ENCODE results near the gene ANTKMT. TPM values are rescaled to one million over a fixed set of nuclear protein-coding genes. Genes with fewer than 3 reads are reported as not detected.

Gene ANTKMT
- total RNA-seq, 1 donor from 2014 or later: 43.2 TPM

DNA sequence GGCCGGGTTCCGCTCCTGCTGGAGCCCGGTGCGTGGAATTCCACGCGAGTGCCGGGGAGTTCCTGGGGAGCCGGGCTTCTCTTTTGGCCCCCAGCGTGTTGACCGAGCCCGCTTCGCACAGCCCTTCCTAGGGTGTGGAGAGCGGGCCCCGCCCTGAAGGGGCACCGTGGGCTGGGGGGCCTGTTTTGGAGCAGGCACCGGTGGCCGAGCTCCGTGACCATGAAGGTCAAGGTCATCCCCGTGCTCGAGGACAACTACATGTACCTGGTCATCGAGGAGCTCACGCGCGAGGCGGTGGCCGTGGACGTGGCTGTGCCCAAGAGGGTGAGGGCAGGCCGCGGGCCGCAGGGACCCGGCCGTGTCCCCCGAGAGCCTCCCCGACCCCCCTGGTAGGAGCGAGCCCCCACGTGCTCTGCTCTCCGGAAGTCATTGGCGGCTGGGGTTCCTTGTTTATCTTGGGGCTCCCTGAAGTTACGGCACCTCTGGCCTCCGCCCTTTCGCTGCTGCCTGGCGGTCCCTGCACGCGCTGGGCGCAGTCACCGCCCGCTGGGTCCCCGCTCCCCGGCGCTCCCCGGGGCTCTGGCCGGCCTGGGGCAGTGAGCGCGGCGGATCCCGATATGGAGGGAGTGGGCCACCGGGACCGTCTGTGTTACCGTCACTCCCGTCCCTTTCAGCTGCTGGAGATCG, 6.5 kb downstream of the ANTKMT start:
- DNase-seq (ENCODE audit: low spot score): no peak

DNA sequence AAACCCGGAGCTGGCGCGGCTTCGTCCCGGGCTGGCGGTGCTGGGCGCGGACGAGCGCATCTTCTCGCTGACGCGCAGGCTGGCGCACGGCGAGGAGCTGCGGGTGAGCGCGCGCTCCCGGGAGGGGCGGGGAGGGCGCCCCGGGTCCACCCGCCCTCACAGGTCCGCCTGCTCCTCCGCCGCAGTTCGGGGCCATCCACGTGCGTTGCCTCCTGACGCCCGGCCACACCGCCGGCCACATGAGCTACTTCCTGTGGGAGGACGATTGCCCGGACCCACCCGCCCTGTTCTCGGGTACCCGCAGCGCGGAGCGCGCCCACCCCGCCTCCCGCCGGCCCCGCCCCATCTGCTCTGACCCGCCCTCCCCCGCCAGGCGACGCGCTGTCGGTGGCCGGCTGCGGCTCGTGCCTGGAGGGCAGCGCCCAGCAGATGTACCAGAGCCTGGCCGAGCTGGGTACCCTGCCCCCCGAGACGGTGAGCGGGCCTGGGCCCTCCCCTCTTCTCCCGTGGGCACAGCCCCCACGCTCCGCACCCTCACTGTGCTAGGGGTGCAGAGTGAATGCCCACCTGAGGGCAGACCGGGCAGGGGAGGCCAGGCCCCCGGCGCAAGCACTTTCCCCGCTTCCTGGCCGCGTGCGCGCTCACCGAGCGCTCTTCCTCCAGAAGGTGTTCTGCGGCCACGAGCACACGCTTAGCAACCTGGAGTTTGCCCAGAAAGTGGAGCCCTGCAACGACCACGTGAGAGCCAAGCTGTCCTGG, 7.4 kb downstream of the ANTKMT start:
- DNase-seq (ENCODE audit: low spot score): peak; percentile 74

DNA sequence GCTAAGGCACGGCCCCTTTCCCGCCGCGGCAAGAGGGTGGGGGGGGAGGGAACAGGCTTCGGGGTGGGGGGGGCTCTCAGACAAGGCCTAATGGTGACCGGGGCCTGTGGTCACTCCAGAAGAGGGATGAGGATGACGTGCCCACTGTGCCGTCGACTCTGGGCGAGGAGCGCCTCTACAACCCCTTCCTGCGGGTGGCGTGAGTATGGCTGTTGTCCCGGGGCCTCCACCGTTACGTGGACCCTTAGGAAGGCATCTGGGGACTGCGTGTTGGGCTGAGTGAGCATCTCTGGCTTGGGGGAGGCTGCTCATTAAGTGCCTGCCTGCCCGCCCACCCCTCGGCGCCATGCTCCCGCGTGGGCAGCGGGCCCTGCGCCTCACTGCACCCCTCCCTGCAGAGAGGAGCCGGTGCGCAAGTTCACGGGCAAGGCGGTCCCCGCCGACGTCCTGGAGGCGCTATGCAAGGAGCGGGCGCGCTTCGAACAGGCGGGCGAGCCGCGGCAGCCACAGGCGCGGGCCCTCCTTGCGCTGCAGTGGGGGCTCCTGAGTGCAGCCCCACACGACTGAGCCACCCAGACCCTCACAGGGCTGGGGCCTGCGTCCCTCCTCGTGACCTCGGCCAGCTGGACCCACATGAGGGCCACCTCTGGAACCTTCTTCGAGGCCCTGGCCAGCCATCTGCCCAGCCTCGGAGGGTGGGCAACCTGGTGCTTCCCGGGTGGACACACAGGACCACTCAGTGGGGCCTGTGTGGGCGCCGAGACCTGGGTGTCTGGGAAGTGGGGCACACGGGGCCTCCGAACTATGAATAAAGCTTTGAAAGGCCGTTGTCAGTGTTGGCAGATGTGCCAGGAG, 8.2 kb downstream of the ANTKMT start:
- no peak for DNase-seq (ENCODE audit: low spot score)

DNA sequence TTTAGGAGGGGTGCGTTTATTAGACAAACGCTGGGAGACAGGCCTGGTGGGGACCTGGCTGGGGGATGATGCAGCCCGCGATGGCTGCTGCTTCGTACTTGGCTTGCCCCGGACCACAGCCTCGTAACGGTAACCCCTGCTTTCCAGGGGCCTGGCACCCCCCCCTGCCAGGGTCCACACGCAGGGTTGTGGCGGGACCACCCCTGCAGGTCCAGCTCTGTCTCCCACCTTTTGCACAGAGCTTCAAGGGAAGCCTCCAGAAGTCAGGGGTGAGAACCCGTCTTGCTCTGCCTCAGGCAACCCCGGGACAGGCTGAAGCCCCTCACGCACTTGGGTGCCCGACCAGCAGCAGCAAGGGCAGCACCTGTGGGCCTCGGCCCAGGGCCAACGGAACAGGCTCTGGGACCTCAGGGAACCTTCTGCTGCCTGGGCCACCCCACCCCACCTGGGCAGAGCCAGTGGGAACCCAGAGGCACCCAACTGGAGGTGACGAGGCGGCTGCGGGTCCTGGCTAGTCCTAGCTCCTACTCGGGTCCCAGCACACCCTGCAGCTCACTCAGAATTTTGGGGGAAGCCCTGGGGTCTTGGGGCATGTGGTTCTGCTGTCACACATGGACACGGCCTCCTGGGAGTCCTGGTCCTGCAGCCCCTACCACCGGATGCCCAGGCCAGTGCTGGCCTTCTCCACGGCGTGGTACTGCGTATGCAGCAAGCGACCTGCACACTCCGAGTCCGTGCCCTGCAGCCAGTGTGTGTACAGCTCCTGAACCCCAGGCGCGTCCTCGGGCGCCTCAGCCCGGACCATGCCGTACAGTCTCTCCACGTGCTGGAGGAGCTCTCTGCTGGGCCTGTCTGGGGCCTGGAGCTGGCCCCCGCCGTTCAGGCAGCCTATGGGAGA, 9.1 kb downstream of the ANTKMT start:
- no peak for DNase-seq (ENCODE audit: low spot score)

DNA sequence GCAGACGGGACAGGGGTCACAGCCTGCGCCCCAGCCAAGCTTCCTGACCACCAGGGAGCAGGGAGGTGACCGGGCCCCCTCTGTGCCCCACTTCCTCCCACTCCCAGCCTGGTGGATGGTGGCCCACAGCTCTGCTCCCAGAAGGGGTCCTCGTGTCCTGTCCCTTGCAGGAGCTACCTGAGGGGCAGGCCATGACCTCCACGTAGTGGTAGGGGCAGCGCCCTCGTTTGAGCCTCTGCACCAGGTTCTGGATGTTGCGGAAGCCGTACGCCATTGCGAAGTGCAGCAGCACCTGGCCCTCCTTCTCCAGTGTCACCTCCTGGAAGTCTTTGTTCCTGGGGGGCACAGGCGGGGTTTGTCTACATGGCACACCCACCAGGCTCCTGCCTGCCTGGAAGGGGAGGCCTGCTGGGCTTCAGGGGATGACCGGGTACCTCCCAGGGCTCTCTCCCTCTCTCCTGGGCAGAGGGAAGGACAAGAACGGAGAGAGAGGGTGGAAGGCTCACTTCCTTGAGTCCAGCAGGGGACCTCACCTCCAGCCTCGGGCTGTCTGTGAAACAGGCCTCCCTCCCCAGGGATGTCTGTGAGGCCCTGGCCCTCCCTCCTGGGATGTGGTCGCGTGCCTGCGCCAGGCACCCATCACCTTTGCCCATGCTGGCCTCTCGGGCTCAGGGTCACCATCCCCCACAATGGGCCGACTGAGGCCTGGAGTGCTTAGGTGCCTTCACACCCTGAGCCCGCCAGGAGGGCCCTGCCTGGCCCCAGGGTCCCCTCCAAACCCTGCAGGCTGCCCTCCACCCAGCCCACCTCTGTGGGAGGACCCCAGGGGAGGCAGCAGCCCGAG, 9.9 kb downstream of the ANTKMT start:
- no peak for DNase-seq (ENCODE audit: low spot score)

DNA sequence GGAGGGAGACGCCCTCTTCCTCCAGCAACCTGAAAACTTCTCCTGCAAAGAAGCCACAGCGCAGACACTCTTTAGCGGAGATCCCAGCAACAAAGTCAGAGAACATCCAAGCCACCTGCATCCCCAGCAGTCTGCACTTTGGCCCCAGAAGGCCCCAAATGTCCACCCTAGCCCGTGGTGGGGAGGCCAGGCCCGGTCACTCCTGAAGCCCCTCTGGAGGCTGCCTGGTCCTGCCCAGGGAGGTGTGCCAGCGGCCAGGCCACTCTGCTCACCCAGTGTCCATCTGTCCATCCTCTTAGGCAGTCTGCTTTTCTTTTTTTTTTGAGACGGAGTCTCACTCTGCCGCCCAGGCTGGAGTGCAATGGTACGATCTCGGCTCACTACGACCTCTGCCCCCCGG, 11.4 kb downstream of the ANTKMT start:
- no peak for DNase-seq (ENCODE audit: low spot score)

DNA sequence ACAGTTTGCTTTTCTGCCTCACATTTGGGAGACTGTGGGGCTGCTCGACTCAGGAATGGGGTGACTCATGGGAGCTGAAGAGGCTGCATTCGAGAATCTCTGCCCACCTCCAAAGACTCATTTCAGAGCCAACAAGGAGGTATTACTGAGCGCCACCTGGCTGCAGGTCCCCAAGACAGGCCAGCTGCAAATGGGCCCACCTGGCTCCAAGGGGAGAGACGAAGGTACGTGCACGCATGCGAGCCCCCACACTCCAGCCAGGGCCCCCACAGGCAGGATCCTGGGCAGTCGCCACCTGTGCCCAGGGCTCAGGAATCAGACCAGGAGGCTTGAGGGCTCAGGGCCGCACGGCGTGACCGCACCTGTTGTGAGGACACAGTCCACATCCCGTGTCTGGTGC, 12.0 kb downstream of the ANTKMT start:
- DNase-seq (ENCODE audit: low spot score): no peak

DNA sequence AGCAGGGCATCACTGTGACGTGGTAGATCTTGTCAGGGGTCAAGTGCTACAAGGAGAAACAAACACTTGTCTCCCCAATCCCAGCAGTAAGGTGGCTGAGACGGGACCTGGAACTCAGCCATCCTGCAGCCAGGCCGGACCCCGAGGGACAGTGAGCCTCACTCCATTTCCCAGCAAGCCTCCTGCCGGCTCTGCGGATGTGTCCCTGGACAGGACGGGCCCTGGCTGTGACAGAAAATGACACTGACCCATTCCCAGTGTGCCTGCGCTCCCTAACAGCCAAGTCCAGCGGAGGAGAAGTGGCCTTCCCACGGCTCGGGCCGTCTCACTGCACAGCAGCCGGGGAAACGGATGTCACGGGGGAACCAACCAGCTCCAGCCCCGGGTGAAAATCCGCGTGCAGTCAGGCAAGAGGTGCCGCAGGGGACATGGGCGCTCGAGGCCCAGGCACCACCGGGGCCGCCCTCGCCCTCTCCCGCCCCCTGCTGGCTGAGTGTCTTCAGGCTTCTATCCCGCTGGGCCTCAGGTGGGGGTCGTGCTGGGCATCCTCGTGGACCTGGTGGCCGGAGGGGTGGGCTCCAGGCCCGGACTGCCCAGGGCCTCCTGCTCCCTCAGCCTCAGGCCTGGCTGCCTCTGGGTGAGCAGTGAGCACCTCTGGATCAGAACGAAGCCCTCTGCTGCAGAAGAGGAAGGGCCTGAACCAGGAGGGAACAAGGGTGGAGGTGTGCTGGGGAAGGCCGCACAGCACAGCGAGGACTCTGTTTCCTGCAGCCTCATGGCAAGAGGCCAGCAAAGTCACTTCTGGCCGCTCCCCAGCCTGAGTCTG, 12.6 kb downstream of the ANTKMT start:
- DNase-seq (ENCODE audit: low spot score): no peak

DNA sequence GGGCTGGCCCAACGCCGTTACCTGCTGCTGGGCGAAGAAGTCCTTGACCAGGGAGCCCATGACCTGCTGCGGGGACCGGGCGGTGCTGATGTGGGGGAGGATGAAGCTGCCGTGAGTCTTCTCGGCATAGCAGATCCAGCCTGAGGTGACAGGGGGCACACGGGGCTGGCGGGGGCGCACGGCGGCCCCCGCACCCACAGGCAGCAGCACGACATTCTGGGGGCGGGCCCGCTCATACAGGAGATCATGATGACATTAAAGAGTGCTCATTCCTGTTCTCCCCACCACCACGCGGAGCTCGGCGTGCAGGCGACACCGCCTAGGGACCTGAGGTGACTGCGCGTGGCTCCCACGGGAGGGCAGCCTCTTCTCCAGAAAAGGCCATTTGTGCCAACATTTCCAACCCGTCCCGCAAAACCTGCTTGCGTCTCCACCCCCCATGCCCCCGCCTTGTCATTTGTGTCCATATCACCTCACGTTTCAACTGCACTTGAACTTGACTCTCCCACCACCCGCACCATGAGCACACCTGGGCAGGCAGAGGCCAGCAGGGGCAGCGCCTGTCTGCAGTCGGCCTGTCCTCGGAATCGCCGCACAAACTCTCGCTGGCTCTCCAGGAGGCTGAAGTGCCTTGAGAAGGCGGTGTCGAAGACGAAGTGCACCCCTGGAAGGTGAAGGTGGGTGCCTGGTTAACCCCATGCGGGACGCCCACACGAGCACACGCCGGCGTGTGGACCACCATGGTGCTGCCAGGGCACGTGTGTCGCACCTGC, 13.4 kb downstream of the ANTKMT start:
- no peak for DNase-seq (ENCODE audit: low spot score)

DNA sequence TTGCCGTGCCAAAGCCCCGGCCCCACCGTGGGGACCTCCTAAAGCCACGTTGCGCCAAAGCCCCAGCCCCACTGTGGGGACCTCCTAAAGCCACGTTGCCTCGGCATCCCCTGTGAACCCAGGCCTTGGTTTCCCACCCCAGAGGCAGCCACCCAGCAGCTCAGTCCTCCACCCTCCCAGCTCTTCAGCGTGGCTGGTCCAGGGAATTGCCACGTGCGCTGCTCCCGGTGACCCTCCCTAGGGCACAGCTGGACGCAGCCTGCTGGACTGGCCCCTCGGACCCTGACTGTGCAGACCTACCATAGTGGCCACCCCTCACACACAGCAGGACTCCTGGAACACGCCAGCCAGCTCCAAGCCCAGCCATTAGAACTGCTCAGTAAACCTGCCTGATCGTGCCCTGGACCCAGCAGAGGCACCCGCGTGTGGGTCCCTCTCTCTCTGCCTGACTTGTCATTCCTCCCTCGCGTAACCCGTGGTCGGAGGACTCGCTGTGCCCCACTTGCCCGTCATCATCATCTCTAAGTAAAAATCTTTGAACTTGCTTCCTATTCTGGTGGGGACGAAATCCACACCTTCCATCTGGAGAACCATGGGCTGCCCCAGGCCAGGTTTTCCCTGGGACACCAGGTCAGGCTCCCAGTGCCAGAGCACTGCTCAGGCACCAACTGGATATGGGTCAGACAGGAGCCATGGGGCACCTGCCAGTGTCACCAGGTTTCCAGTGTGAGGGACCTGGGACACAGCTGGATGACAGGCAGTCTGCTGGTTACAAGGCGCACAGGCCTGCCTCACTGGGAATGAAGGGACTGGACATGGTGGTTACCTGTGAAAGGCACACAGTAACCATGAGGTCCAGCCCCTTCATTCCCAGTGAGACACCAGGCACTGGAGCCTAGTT, 14.3 kb downstream of the ANTKMT start:
- DNase-seq (ENCODE audit: low spot score): no peak

DNA sequence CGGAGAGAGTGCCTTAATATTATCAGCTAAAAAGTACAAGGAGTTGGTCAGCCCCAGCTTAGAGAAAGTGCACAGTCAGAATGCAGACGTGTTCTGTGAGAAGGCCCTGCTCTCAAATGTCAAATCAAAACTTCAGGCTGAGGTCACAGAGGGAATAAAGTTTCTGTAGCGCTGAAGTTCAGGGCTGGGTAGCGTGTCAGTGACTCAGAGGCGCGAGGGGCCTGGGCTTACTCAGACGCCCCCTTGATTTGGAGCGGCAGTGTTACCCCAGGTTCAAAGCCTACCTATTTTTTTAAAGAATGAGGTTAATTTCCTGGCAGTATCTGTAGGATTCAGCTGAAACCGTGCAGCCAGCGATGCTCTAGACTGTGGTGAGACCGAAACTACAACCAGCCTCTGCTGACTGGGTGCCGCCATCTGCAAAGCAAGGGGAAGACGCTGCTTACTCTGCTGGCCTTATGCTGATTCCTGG, 15.1 kb downstream of the ANTKMT start:
- DNase-seq (ENCODE audit: low spot score): no peak

DNA sequence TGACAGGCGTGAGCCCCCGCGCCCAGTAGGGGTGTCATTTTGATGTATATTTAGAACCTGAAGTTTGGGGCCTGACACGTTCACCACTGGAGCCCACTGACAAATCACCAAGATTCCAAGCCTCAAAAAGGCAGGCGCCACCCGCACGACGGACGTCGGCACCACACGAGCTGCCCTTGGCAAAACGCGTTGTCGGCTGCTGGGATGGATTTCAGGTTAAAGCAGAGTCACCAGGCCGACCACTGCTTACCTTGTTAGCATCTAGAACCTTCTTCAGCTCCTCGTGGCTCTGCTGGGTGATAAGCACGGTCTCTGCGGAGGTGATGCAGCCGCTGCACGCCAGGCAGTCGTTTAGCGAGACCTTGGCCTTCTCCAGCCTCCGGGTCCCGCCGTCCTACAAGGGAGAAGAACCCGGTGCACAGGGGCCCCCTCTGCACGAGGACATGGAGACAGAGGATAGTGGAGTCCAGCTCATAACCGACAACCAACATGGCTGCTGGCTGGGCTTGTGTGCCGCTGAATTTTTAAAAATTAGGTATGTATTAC, 16.1 kb downstream of the ANTKMT start:
- no peak for DNase-seq (ENCODE audit: low spot score)

DNA sequence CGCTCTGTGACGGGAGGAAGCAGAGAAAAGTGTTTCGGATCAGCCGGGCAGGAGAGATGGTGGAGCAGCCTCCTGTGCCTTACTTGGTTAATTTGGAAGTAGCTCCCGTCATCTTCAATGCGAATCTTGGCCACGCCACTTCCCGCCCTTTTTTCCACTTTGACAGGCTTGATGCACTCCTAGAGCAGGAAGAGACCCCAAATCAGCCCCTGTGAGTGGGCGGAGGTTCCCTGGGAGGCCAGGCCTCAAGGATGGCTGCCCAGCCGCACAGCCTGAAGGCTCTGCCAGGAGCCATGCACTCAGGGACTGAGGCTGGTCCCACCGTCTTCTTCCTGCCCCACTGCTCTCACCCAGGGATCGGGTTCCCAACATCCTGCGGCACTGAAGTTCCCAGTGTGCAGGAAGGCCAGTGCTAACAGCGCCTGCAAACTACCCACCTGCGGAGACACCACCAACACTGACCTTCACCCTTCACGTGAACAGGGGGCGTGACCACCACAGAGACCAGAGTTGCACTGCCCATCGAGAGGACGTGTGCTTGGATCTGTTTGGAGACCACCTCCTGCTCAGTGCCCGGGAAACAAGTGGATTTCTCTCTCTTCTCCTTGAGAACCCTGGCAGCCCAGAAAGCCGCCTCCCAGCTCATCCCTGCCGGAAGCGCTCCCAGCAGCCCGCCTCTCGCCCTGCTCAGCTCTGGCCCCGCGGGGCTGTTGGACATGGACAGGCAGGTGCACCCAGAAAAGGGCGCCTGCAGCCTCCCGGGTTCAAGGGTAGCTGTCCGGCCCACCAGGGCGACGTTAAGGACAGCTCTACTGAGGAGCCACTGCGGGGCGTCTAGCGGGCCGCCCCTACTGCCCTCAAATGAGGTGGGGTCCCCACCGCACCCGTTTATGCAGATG, 18.9 kb downstream of the ANTKMT start:
- no peak for DNase-seq (ENCODE audit: low spot score)

DNA sequence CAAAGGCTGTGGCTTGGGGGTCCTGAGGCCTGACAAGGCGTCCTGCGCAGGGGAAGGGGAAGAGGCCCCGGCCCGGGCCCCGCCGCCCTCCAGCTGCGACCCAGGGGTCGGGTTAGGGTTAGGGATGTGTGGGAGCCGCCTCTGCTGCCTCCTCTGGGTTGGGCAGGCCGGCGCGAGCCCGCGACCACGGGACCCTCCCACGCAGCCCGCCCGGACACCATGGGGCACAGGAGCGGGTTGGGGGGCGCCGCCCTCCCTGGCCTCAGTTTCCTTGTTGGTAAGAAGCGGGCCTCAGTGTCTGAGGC, 19.5 kb downstream of the ANTKMT start:
- DNase-seq (ENCODE audit: low spot score): no peak

DNA sequence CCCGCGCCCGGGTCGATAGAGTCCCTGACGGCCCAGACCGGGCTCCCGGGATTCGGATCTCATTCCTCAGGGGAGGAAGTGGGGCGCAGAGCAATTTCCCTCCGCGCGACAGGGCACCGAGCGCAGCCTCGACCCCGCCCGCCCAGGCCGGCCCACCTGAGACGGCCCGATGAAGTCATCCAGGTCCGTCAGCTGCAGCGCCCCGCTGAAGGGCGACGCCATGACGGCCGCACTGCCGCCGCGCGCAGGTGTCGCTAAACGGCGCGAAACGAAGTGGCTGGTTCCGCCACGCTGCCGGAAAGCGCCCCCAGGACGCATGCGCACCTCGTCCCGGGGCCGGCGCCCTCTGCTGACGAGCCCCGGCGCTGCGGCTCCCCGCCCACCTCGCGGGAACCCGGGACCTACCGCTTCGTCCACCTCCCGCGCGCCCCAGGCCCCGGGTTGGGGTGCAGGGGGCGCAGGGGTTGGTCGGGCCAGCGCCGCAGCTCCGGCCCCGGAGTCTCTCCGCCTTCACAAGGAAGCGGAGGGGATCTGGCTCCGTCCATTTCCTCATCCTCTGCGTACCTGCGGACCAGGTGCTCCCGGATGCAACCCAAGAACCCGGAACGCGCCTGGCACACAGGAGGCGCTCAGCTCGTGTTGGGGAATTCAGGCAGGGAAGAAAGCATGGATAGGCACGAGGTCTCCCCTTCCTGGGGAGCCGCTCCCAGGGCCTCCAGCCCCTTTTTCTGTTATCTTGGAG, 20.0 kb downstream of the ANTKMT start, which contains the start of gene CIAO3:
TSS of gene CIAO3 (minus strand) at position 234 of the 742 bp plus-strand sequence. CDS start at position 222, 12 bp downstream.
- peak; percentile 90 for DNase-seq (ENCODE audit: low spot score)

Measured in ureter (tissue), 1 donor.